NCI-H446 (cell line): ENCODE measurements around the gene CCDC88C.

Experiments used
- DNase-seq, 2 experiments: peaks; one replicate each; lab custom pipeline; 2025; lab: John Stamatoyannopoulos, UW

Gene CCDC88C

DNA sequence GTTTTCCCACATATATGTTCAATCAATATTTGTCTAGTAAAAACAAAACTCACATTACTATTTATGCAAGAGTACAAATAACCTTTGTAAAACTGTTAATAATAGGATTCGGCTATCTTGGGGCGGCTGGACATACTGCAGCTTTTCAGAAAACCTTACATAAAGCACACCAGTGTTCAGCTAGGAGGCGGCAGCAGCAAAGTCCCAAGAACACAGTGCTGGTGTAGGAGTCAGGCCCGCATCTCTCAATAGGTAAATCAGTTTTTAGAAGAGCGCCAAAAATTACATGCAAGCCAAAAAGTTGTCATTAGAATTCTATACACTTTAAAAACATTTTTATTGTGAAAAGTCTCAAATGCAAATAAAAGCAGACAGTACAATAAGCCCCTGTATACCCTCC is 37.5 kb downstream of the CCDC88C start:
- DNase-seq, result no peak

- no peak for DNase-seq
Measured at GRCh38 chr14:91379579-91379932, 38.1 kb downstream of the CCDC88C start.

- no peak for DNase-seq
Measured at GRCh38 chr14:91378930-91379578, 38.6 kb downstream of the CCDC88C start.

DNA sequence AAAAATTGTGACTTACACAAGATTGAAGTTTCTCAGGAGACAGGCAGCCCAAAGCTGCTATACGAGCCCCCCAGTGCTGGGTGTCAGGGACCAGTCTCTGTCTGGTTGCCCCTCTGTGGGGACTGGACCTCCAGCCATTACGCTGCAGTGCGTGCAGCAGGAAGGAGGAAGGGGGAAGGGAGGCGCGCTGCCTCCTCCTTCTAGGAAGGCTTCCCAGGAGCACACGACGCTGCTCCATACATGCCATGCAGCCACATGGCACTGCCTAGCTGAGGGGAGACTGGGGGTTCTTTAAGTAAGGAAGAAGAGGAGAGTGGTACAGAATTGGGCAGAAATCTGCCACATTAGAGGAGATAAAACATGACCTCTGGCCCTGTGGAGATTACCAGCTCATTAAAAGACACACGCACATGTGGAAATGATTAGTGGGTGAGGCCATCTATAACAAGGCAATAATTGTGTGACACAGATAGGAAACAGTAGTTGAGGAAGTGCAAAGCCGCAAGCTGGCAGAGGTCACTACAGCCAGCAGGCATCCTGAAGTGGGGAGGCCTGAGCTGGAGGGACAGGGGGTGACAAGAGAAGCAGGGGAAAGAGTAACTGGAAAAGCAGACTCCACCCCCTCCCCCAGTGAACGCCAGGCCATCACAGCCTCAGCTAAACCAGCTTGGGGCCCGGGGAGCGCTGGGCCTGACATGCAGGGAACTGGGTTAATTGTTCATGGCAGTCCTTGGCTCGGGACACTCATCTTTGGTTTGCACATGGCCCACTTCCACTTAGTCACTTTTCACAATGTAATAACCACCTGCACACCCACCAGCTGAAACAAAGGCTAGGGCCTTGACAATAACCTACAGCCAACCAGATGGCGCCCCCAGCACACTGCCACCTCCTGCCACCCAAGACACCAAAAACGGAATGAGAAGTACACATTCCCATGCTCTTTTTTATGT is 39.6 kb downstream of the CCDC88C start:
- no peak for DNase-seq

GRCh38 chr14:91376547-91377477 is 40.8 kb downstream of the CCDC88C start:
- DNase-seq, result no peak

GRCh38 chr14:91375720-91376452 is 41.7 kb downstream of the CCDC88C start:
- DNase-seq, result no peak

- DNase-seq, result peak; percentile 81 to 95
Measured at GRCh38 chr14:91374879-91375702, 42.5 kb downstream of the CCDC88C start.

GRCh38 chr14:91374287-91374878 is 43.2 kb downstream of the CCDC88C start:
- DNase-seq, result no peak

DNA sequence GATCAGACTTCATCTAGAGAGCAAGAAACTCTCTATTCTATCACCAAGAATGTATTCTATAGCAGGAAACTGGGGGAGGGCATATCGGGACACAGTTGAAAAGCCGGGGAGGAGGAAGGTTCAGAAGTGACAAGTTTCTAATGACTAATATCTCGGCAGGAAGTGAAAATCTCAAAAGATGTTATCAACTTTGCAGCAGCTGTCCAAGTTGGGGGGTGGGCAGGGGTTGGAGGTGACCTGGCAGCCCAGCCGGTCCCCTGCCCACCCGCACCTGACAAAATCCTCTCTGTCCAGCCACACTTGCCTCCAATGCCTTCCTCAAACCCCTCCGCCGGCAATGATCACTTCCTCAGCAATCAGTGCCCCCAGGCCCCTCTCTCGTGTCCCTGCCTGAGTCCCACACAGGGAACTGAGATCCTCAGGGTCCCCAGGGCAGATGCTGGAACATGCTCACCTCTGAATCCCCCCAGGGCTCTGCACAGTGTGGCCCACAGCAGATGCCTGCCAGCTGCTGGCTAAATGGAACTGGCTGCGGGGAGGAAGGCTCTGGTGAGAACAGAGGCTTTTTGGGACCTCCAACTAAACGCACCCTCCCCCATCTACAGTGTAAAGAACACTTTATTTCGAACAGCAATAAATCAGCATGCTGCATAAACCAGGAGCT is 43.9 kb downstream of the CCDC88C start:
- no peak for DNase-seq

DNA sequence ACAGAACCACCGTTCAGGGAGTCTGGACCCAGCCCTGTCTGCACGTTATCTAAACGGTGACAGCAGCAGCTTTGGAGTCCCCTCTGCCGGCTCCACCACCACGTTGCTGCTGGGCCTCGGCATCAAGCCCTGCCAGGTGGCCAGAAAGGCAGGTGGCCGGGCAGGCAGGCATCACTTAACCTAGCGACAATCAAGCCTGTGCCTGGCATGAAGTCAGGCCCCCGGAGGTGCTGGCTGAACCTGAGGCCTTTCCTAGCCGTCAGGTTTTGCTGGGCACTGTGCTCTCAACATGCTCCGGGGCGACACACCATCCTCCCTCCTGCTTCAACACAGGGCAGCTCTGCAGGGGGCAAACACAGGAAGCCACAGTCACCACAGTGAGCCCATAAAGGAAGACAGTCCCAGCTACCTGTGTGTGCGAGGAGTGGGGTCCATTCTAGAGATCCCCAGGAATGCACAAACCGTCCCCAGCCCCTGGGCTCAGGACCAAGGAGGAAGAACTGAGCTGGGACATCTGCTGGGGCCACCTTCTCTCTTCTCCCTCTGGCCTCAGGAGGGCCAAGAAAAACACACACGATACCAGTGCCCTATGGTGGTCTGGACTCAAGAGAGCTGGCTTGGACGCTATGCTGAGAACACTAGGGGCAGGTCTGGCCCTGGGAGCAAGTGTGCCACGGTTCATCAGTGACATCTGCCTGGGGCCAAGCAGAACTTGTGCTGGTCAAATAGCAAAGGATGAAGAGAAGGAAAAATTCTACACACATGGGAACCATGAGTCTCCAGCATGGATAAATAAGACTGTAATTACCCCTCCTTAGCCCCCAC is 44.7 kb downstream of the CCDC88C start:
- peak in 1 of 2 experiments; percentile 30 for DNase-seq

DNA sequence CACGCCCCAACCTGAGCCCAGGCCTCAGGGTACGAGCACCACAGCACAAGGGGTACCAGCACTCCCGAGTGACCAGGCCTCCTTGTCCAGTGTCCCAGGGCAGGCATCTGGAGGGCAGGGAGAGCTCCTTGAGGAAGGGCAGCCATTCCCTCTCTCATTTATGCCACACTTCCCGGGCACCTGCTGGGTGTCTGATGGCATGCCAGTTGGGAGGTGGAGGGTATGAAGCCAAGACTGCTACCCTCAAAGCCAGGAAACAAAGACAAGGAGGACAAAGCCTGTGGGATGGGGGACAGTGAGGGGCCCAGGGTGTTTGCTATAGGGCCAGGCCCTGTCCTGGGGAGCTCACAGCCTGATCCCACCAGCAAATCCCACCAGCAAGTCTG is 45.6 kb downstream of the CCDC88C start:
- no peak for DNase-seq

DNA sequence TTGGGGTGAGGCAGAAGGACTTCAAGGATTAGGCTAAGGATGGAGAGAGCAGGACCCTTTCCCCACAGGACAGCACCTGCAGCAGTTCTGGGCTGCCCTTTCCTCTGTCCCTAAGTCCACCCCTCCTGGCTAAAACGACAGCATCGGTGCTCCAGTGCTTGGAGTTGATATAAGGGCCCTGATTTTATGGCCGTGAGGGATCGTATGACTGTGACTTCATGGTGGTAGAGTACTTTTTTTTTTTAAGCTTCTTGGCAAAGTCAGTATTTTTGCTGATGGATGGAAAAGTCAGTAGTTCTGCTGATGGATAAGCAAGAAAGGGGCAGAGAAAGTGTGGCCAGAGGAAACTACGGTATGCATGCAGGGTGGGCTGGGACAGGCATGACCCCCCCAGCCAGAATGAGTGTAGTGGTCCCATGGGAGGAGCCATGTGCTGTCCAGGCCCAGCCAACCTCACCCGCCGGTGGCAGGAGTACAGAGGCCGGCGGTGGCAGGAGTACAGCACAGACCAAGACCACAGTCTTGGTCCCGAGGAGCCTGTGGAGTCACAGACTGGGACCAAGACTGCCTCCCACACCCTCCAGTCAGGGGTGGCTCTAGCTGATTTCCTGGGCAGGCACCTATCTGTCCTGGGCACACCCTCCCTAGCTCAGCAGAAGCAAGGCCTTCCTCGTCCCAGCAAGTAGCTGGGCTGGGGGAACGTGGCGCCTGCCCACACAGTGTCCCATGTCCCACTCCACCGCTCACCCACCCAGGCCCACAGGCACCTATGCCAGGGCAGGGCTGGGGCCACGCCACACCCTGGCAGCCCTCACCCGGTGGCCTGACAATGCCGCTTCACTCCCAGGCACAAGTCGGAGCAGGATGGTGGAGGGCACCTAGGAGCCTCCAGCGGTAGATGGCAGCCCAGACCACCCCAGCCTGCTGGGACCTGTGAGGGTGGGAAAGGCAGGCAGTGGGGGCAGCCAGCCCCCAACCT is 46.3 kb downstream of the CCDC88C start:
- DNase-seq, result peak in 1 of 2 experiments; percentile 24

DNA sequence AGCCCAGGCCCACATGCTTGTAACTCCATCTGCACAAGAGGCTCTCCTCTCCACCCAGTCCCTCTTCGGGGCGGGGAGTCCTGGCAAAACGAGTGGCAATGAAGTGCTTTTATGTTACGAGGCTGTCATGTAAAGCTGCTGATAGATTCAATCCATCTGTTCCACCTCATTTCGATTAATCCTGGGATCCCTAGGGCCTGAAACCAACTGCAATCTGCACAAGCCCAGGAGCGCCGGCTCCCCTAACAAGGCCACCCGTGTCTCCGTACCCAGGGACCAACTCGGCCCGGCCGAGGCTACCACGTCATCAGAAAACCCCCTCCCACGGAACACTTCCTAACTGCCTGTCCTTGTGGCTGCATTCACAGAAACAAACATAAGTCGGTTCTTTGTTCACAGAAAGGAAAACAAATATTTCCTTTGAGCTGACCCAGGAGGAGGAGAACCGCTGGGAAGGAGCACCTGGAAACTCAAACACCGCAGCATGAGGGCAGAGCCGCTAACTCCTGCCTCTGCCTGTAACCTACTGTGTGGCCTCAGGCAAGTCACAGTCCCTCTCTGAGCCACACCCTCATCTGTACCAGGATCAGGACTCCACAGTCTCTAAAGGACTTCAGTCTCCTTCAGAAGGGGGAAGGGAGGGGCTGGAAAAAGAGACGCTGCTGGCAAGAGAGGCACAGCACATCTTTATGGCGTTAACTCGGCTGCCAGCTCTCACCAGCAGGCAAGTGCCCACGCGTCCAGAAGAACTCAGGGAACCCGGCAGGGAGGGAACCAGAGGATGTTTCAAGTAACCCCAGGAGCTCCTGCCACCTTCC is 47.8 kb downstream of the CCDC88C start:
- DNase-seq, result peak; percentile 52 to 81

GRCh38 chr14:91368776-91369416 is 48.7 kb downstream of the CCDC88C start:
- no peak for DNase-seq

GRCh38 chr14:91367173-91368171 is 50.1 kb downstream of the CCDC88C start:
- DNase-seq, result no peak
